Cardiac fibroblast (primary cell): ENCODE measurements around the gene SMOC2.

Experiments
- DNase-seq, 2 donors: peaks; one replicate each; pipeline versions ENCODE4 v3.0.0 to v3.0.0-alpha.2; 2010; ENCODE audit warnings: low read depth in 2 of 2
- H3K4me3 ChIP-seq, 2 donors: replicated peaks in 1 of 2; 1 replicate in 1 of 2; 2 replicates in 1 of 2; pipeline ENCODE4 v1.5.1; 2011; ENCODE audit warnings: low read depth in 2 of 2, low read length in 2 of 2, mild to moderate bottlenecking in 2 of 2, moderate library complexity in 1 of 2
- CTCF ChIP-seq: IDR thresholded peaks from one replicate; pipeline ENCODE4 v1.5.1; 2011; ENCODE audit warnings: low read depth, mild to moderate bottlenecking, low read length, inconsistent platforms

Gene SMOC2

GRCh38 chr6:168496997-168497331 lies 56.0 kb downstream of the SMOC2 start:
- no peak overlapping the region for H3K4me3 ChIP-seq
- no peak for TF ChIP-seq CTCF
- no peak for DNase-seq

GRCh38 chr6:168497381-168497780 lies 56.4 kb downstream of the SMOC2 start:
- no peak for DNase-seq
- no peak overlapping the region for H3K4me3 ChIP-seq
- no peak for TF ChIP-seq CTCF

- DNase-seq: no peak
- H3K4me3 ChIP-seq: no peak overlapping the region
- TF ChIP-seq CTCF: no peak
Measured at GRCh38 chr6:168498161-168498843, 57.3 kb downstream of the SMOC2 start.

- DNase-seq: no peak
- TF ChIP-seq CTCF: no peak
- no peak overlapping the region for H3K4me3 ChIP-seq
Measured at GRCh38 chr6:168499045-168499650, 58.2 kb downstream of the SMOC2 start.

- H3K4me3 ChIP-seq: no peak overlapping the region
- TF ChIP-seq CTCF: no peak
- DNase-seq: no peak
Measured at GRCh38 chr6:168500519-168500918, 59.5 kb downstream of the SMOC2 start.

- H3K4me3 ChIP-seq: no peak overlapping the region
- no peak for TF ChIP-seq CTCF
- DNase-seq: no peak
Measured at GRCh38 chr6:168501561-168501960, 60.6 kb downstream of the SMOC2 start.

GRCh38 chr6:168504366-168504765 lies 63.4 kb downstream of the SMOC2 start:
- no peak overlapping the region for H3K4me3 ChIP-seq
- TF ChIP-seq CTCF: no peak
- no peak for DNase-seq
